T-cell (primary cell): ENCODE measurements around the gene DCD. TPM values are rescaled to one million over a fixed set of nuclear protein-coding genes. Genes with fewer than 3 reads are reported as not detected.

Experiments
- ATAC-seq, 4 experiments: fragments of 200-7000 bp in 3 of 4; fragments of 150-1000 bp in 1 of 4; cut with Tn5 transposase; replicated peaks in 1 of 4; 1 replicate in 3 of 4; 2 replicates in 1 of 4; pipeline ENCODE4 v1.10.0; 2021; ENCODE audit warnings: moderate library complexity in 3 of 4, mild to moderate bottlenecking in 2 of 4, moderate number of reproducible peaks in 1 of 4
- CTCF ChIA-PET, 2 donors: fragments of 300-600 bp; sonication (Branson Sonifier 250); formaldehyde crosslinking; loops; one replicate each; lab custom pipeline; 2022; ENCODE audit warnings: antibody characterized with exemption in 2 of 2; lab: Charles Lee
- POLR2A ChIA-PET, 2 donors: fragments of 300-600 bp; sonication (Branson Sonifier 250); formaldehyde crosslinking; loops; one replicate each; lab custom pipeline; 2022; ENCODE audit warnings: antibody characterized with exemption in 2 of 2; lab: Charles Lee
- DNase-seq, 35 experiments: peaks; one replicate each; pipeline versions ENCODE4 v3.0.0 to v3.0.0-alpha.2; 2013 to 2023
- H3K27ac ChIP-seq: one replicate; pipeline ENCODE4 v1.5.1; 2013; ENCODE audit warnings: low read length
- H3K27me3 ChIP-seq, 2 experiments: replicated peaks in 1 of 2; 1 replicate in 1 of 2; 2 replicates in 1 of 2; pipeline versions ENCODE4 v1.6.1 to v1.7.0; 2013; ENCODE audit warnings: low read length in 1 of 2, mixed read lengths in 1 of 2; ENCODE audit not compliant: control insufficient read depth in 2 of 2, insufficient read depth in 2 of 2; ENCODE audit errors: extremely low read depth in 1 of 2
- H3K36me3 ChIP-seq, 2 donors: 1 replicate in 1 of 2; 2 replicates in 1 of 2; pipeline versions ENCODE4 v1.6.1 to v1.7.0; 2013; ENCODE audit warnings: low read length in 1 of 2; ENCODE audit not compliant: control insufficient read depth in 2 of 2, insufficient read depth in 1 of 2; ENCODE audit errors: extremely low read depth in 1 of 2
- H3K4me1 ChIP-seq, 2 experiments: 1 replicate in 1 of 2; 2 replicates in 1 of 2; pipeline versions ENCODE4 v1.6.1 to v1.7.0; 2013; ENCODE audit warnings: low read length in 2 of 2, mixed read lengths in 1 of 2; ENCODE audit not compliant: insufficient read depth in 2 of 2, control insufficient read depth in 1 of 2; ENCODE audit errors: extremely low read depth in 1 of 2
- H3K4me3 ChIP-seq, 2 donors: 1 replicate in 1 of 2; 2 replicates in 1 of 2; pipeline versions ENCODE4 v1.5.1 to v1.7.0; 2013; ENCODE audit warnings: mild to moderate bottlenecking in 2 of 2, low read length in 1 of 2, moderate library complexity in 1 of 2; ENCODE audit not compliant: control insufficient read depth in 1 of 2; ENCODE audit errors: extremely low read depth in 1 of 2
- H3K9me3 ChIP-seq: 2 replicates; pipeline ENCODE4 v1.7.0; 2013
- H3K27ac Mint-ChIP-seq, 2 donors: one replicate each; pipeline ENCODE4 v1.8.0; 2020 to 2021; ENCODE audit warnings: mild to moderate bottlenecking in 2 of 2, mixed read lengths in 2 of 2
- H3K27me3 Mint-ChIP-seq, 2 donors: one replicate each; pipeline ENCODE4 v1.8.0; 2021 to 2022; ENCODE audit warnings: mixed read lengths in 2 of 2
- H3K36me3 Mint-ChIP-seq: one replicate; pipeline ENCODE4 v1.8.0; 2021; ENCODE audit warnings: mixed read lengths
- H3K4me1 Mint-ChIP-seq, 3 donors: one replicate each; pipeline ENCODE4 v1.8.0; 2020 to 2022; ENCODE audit warnings: mixed read lengths in 3 of 3, mild to moderate bottlenecking in 1 of 3
- H3K4me3 Mint-ChIP-seq, 3 donors: one replicate each; pipeline ENCODE4 v1.8.0; 2020 to 2022; ENCODE audit warnings: mild to moderate bottlenecking in 3 of 3, mixed read lengths in 3 of 3, moderate library complexity in 3 of 3
- H3K9me3 Mint-ChIP-seq, 3 donors: one replicate each; pipeline ENCODE4 v1.8.0; 2020 to 2022; ENCODE audit warnings: mixed read lengths in 3 of 3
- WGBS: methylation state at CpG from one replicate; pipeline ENCODE4 v1.1.5; 2013; ENCODE audit warnings: missing lambda C conversion rate; ENCODE audit not compliant: insufficient coverage; 5-methylcytosine and 5-hydroxymethylcytosine counted together
- total RNA-seq, 35 experiments: library from RNA in 6 of 35; stranded (reverse) in 6 of 35; fragments of 120-200 nt in 1 of 35; gene quantifications; one replicate each; pipeline versions ENCODE4 v1.2.1 to v1.2.4 and lab custom pipeline; 2013 to 2026

Gene DCD
- total RNA-seq, 5 donors from 2014 or later (not counting 1 experiment from before 2014, with no cell fraction given), result not detected

DNA sequence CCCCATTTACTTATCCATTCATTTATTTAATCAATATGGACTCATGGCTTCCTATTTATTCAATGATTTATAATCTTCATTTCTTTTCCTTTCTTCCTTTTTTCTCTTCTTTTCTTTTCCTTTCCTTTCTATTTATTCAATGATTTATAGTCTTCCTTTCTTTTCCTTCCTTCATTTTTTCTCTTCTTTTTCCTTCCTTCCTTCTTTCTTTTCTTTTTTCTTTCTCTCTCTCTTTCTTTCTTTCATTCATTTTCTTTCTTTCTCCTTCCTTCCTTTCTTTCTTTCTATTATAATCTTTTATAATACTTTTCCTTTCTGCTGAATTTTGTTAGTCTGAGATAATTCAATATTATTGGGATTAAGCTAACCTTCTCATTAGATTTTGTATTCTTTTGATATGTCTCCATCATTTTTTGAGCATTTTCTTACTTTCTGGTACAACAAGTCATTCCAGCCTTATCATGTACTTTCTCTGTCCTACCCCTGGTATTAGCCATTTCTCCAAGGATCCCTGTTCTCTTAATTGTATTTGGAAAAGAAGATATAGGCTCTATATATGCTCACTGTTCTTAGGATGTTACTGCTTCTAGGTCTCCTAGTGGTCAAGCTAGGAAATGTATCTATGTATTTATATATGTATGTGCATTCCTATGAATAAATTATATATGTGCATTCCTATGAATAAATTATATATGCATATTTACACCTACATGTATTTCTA lies 25.5 kb downstream of the DCD start:
- Histone ChIP-seq H3K9me3 (no peaks in the 10 kb centered on the region), H3K27me3 (peaks cover 0 to 8% of the 10 kb centered on the region in 2 experiments), H3K4me1 (no peaks in the 10 kb centered on the region), H3K4me3 (no peak overlapping the region), H3K36me3 (no peaks in the 10 kb centered on the region), H3K27ac (no peak overlapping the region)
- Mint-ChIP-seq H3K27ac (no peak overlapping the region), H3K36me3 (peaks cover 4% of the 10 kb centered on the region), H3K27me3 (peaks cover 50 to 70% of the 10 kb centered on the region in 2 donors), H3K4me3 (no peak overlapping the region), H3K4me1 (no peaks in the 10 kb centered on the region), H3K9me3 (peaks cover 0 to 7% (median under 1%) of the 10 kb centered on the region in 3 donors)
- ATAC-seq (no peak), DNase-seq (no peak)
- CTCF ChIA-PET, result interaction anchor here (0.6 to 0.7 kb wide), 2 partner anchors 11 to 563 kb away, joined by 4 read pairs; no protein-coding TSS in a partner anchor
- POLR2A ChIA-PET, result no interaction called here

DNA sequence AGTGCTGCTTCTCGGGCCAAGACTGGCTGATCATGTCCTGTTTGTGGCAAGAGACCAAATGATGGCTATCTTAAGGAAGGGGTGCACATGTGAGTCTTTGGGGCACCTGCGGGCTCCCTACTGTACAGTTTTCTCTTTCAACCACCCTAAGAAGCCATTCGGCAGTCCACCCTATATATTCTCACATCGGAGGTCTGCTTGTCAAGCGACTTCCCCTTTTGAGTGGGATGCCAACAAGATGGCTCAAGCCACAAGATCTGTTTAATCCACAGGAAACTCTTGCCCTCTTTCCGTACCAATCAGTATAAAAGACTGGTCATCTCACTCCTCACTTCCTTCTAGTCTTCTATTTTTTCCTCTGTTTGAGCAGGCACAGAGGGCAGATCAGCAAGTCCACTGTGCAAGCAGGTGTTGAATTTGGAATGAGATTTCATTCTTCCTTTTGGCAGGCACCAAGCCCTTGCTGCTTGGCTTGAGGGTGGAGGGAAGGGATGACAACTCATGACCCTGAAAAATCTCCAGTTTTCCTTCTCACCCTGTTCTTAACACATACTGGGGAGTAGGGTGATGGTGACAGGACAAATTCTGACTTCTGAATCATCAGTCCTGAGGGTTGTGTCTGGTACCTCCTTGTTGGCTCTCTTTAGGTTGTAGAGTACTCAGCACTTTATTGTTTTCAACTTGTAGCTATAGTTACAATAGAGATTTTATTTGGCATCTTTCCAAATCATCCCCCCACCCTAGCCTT lies 31.1 kb downstream of the DCD start:
- DNase-seq (no peak), ATAC-seq (no peak)
- H3K36me3 Mint-ChIP-seq, result no peaks in the 10 kb centered on the region
- Histone ChIP-seq H3K27ac (no peak overlapping the region), H3K4me1 (no peaks in the 10 kb centered on the region), H3K27me3 (peaks cover 0 to 16% of the 10 kb centered on the region in 2 experiments), H3K36me3 (no peaks in the 10 kb centered on the region), H3K4me3 (no peak overlapping the region), H3K9me3 (no peaks in the 10 kb centered on the region)
- CTCF ChIA-PET, result no interaction called here
- no peak overlapping the region for H3K4me3 Mint-ChIP-seq
- WGBS, result 8% methylated on average over 2 of the region's 6 CpGs
- POLR2A ChIA-PET, result no interaction called here
- peaks cover 0 to 4% (median 3%) of the 10 kb centered on the region in 3 donors for H3K4me1 Mint-ChIP-seq
- H3K9me3 Mint-ChIP-seq, result no peaks in the 10 kb centered on the region
- H3K27ac Mint-ChIP-seq, result no peak overlapping the region
- peaks cover 41 to 51% of the 10 kb centered on the region in 2 donors for H3K27me3 Mint-ChIP-seq

DNA sequence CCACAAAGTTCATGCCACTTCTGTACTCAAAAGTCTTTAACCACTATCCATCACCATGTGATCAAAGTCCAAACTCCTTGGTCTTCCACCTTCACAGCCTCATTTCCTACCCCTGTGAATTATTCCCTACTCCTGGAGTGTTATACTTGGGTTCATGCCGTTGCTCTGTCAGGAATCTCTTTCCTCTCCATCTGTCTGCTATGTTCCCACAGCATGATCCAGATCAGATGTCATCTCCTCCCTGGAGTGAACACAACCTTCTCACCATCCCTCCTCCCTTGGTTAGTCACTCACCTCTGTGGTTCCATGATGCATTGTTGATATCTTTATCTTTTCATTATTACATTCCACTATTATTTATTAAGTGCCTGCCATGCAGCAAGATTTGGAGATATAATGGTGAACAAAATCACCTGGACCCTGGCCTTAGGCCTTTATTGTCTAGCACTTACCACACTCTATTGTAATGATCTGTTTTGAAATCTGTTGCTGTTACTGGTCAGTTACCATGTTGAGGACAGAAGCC lies 35.9 kb downstream of the DCD start:
- Histone ChIP-seq H3K9me3 (no peaks in the 10 kb centered on the region), H3K27me3 (peaks cover 0 to 34% of the 10 kb centered on the region in 2 experiments), H3K36me3 (no peaks in the 10 kb centered on the region), H3K4me3 (no peak overlapping the region), H3K4me1 (no peaks in the 10 kb centered on the region), H3K27ac (no peak overlapping the region)
- Mint-ChIP-seq H3K27me3 (peaks cover 27 to 55% of the 10 kb centered on the region in 2 donors), H3K27ac (no peak overlapping the region), H3K4me1 (peaks cover 0 to 4% (median 2%) of the 10 kb centered on the region in 3 donors), H3K9me3 (no peaks in the 10 kb centered on the region), H3K36me3 (no peaks in the 10 kb centered on the region), H3K4me3 (no peak overlapping the region)
- CTCF ChIA-PET, result no interaction called here
- POLR2A ChIA-PET, result no interaction called here
- ATAC-seq, result no peak
- DNase-seq, result no peak
- WGBS, result no CpG with 5 or more reads among the region's 1 CpG

DNA sequence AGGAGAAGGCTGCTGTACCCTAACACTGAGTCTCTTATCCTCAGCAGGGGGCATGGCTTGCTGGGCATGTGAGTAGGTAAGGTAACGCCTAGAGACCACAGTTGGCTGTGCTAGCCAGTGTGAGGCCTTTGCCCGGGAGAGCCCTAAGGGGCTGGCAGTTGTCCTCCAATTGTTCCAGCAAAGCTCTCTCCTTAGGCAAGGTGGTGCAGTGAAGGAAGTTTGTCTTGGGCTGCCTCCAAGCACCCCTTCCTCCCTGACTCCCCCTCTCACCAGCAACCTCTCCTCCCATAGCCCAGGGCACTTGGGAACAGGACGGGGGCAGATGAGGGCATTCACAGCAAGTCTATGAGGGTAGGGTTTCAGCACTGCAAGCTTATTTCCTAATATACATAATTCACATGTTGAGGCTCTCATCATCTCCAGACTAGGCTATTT lies 36.4 kb downstream of the DCD start:
- ATAC-seq (no peak), DNase-seq (no peak)
- H3K27ac ChIP-seq, result no peak overlapping the region
- Mint-ChIP-seq H3K36me3 (no peaks in the 10 kb centered on the region), H3K27ac (no peak overlapping the region), H3K4me3 (no peak overlapping the region), H3K9me3 (no peaks in the 10 kb centered on the region), H3K4me1 (peaks cover 0 to 1% (median 0%) of the 10 kb centered on the region in 3 donors), H3K27me3 (peaks cover 24 to 51% of the 10 kb centered on the region in 2 donors)
- peaks cover 0 to 31% of the 10 kb centered on the region in 2 experiments for H3K27me3 ChIP-seq
- ChIA-PET POLR2A (no interaction called here), CTCF (no interaction called here)
- no peaks in the 10 kb centered on the region for H3K4me1 ChIP-seq
- H3K36me3 ChIP-seq, result no peaks in the 10 kb centered on the region
- whole genome bisulfite sequencing, result no CpG with 5 or more reads among the region's 3 CpGs
- no peaks in the 10 kb centered on the region for H3K9me3 ChIP-seq
- no peak overlapping the region for H3K4me3 ChIP-seq

DNA sequence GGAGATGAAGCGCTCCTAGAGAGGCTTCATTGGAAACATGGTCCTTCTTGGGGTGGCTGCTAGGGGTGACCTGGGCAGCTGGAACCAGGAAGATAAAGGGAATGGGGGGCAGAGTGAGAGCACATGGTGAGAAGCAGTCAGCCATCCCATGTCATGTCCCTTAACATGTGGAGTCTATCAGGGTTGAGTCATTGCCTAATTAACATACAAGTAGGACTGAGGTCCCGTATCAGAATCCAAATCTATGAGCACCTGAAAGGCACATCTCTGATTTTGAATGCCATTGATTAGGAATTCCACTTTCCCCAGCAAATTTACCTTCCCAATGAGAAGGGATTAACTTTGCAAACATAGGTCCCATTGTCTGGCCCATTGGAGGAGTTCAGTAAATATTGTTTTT lies 39.4 kb downstream of the DCD start:
- Histone ChIP-seq H3K27me3 (peaks cover 0 to 18% of the 10 kb centered on the region in 2 experiments), H3K9me3 (no peaks in the 10 kb centered on the region), H3K36me3 (no peaks in the 10 kb centered on the region), H3K4me1 (no peaks in the 10 kb centered on the region), H3K27ac (no peak overlapping the region), H3K4me3 (no peak overlapping the region)
- CTCF ChIA-PET, result interaction anchor here in 1 of 2 donors (0.7 kb wide), 1 partner anchor 94 kb away, joined by 5 read pairs; no protein-coding TSS in a partner anchor
- WGBS, result 80% methylated on average over 2 of the region's 2 CpGs
- Mint-ChIP-seq H3K4me3 (no peak overlapping the region), H3K9me3 (no peaks in the 10 kb centered on the region), H3K27me3 (peaks cover 4 to 30% of the 10 kb centered on the region in 2 donors), H3K36me3 (no peaks in the 10 kb centered on the region), H3K27ac (no peak overlapping the region), H3K4me1 (peaks cover 0 to 1% (median 0%) of the 10 kb centered on the region in 3 donors)
- ATAC-seq (no peak), DNase-seq (no peak)
- POLR2A ChIA-PET, result no interaction called here

DNA sequence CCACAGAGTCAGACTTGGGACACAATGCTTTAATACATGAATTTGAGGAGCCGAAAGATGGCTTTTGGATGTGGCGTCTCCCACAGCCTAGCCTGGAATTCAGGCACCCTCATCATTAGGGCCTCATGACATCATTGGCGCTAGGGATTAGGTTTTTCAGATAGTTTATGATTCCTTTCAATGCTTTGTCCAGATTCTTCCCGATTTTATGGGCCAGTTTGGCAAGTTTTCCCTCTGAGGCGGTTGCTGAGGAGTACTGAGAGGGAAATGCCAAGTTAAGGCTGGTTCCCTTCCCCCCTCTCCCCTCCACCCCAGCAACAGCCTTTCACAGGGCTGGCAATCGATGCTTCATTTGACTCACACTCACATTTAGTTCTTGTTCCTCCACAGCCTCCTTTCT lies 40.0 kb downstream of the DCD start:
- no peak overlapping the region for H3K27ac ChIP-seq
- H3K9me3 ChIP-seq, result no peaks in the 10 kb centered on the region
- H3K4me3 ChIP-seq, result no peak overlapping the region
- H3K4me1 ChIP-seq, result no peaks in the 10 kb centered on the region
- no peaks in the 10 kb centered on the region for H3K36me3 ChIP-seq
- Mint-ChIP-seq H3K27me3 (peaks cover 4 to 30% of the 10 kb centered on the region in 2 donors), H3K9me3 (no peaks in the 10 kb centered on the region), H3K4me3 (no peak overlapping the region), H3K27ac (no peak overlapping the region), H3K36me3 (no peaks in the 10 kb centered on the region), H3K4me1 (peaks cover 2 to 4% (median 3%) of the 10 kb centered on the region in 3 donors)
- CTCF ChIA-PET, result interaction anchor here (0.6 to 0.7 kb wide), 2 partner anchors 95 to 601 kb away, joined by 3 to 5 read pairs; no protein-coding TSS in a partner anchor
- H3K27me3 ChIP-seq, result peaks cover 0 to 18% of the 10 kb centered on the region in 2 experiments
- WGBS, result 80% methylated on average over 2 of the region's 6 CpGs
- DNase-seq, result no peak
- POLR2A ChIA-PET, result no interaction called here
- no peak for ATAC-seq
